H1 (cell line): Measurements from ENCODE around the gene NCAPG. TPM values are rescaled to one million over a fixed set of nuclear protein-coding genes. Genes with fewer than 3 reads are reported as not detected.

ENCODE experiments used
- CHD7 ChIP-seq: fragments of 300-600 bp; sonication (generic); IDR thresholded peaks from 2 replicates; pipeline ENCODE4 v1.7.1; 2012; ENCODE audit warnings: low read length, moderate library complexity, mild to moderate bottlenecking, inconsistent platforms; ENCODE audit not compliant: insufficient replicate concordance
- FOSL1 ChIP-seq: IDR thresholded peaks from 2 replicates; pipeline ENCODE4 v1.6.1; 2011; ENCODE audit warnings: mild to moderate bottlenecking, low read depth, low read length, moderate library complexity; ENCODE audit not compliant: insufficient read depth
- PHF8 ChIP-seq: fragments of 200-600 bp; sonication (generic); conservative IDR thresholded peaks from 2 replicates; pipeline ENCODE4 v1.7.1; 2012; ENCODE audit warnings: low read depth, mild to moderate bottlenecking, inconsistent platforms, low read length, moderate library complexity
- polyA plus RNA-seq, 7 experiments: library from polyadenylated mRNA; depleted of rRNA in 3 of 7; stranded (reverse) in 5 of 7; unstranded in 2 of 7; fragments of >200 nt in 5 of 7; fragments of 200-250 nt in 2 of 7; gene quantifications; 1 replicate in 5 of 7; 2 replicates in 1 of 7; 4 replicates in 1 of 7; pipeline versions ENCODE4 v1.2.1 to v1.2.3, GENCODE V29; 2011 to 2013; ENCODE audit warnings: missing spikeins in 2 of 7, mixed read lengths in 2 of 7
- total RNA-seq: library from RNA; stranded (reverse); fragmentation: NEBNext Ultra II Directional; extraction: Animal tissue kit (Norgen Biotek cat#: 25700); gene quantifications from 2 replicates; pipeline ENCODE4 v1.2.1, GENCODE V29; 2021

The NCAPG gene
- total and polyA plus RNA-seq, 2 of the 8 experiments (the other 6 are each of a cell fraction or from before 2014, with no cell fraction given): 12.9 to 52.3 TPM

GRCh38 chr4:17794730-17795129, 16.0 kb upstream of the NCAPG start (continued):
- TF ChIP-seq CHD7 (no peak), PHF8 (no peak), FOSL1 (no peak)
